Left lung (tissue), 10 donors: ENCODE results near the gene MED16. TPM values are rescaled to one million over a fixed set of nuclear protein-coding genes. Genes with fewer than 3 reads are reported as not detected.

Source experiments
- ATAC-seq: fragments of 200-7000 bp; cut with Tn5 transposase; one replicate; pipeline ENCODE4 v1.9.1; 2020; ENCODE audit warnings: moderate library complexity
- DNase-seq, 4 donors: peaks; one replicate each; pipeline ENCODE4 v3.0.0-alpha.2; 2013 to 2020
- H3K27ac ChIP-seq, 2 donors: fragments of 200-600 bp; sonication (generic) in 1 of 2; one replicate each; pipeline versions ENCODE4 v1.5.0 to v1.8.0; 2020 to 2021
- H3K27me3 ChIP-seq, 2 donors: fragments of 200-600 bp; sonication (generic) in 1 of 2; one replicate each; pipeline versions ENCODE4 v1.5.0 to v1.8.0; 2020 to 2021
- H3K36me3 ChIP-seq, 2 donors: fragments of 200-600 bp; sonication (generic) in 1 of 2; one replicate each; pipeline versions ENCODE4 v1.5.0 to v1.8.0; 2020 to 2021
- H3K4me1 ChIP-seq, 2 donors: fragments of 200-600 bp; one replicate each; pipeline ENCODE4 v1.8.0; 2021
- H3K4me3 ChIP-seq, 2 donors: fragments of 200-600 bp; sonication (generic) in 1 of 2; one replicate each; pipeline versions ENCODE4 v1.5.0 to v1.8.0; 2020 to 2021; ENCODE audit warnings: mild to moderate bottlenecking in 1 of 2
- H3K9me3 ChIP-seq, 2 donors: fragments of 200-600 bp; sonication (generic) in 1 of 2; one replicate each; pipeline versions ENCODE4 v1.5.0 to v1.8.0; 2020 to 2021
- CTCF ChIP-seq, 2 donors: fragments of 200-600 bp; sonication (generic) in 1 of 2; IDR thresholded peaks; one replicate each; pipeline versions ENCODE4 v1.5.0 to v1.8.0; 2021; ENCODE audit warnings: antibody characterized with exemption in 2 of 2
- intact Hi-C, 2 donors: fragments of 100-400 bp; cut with DNase I; formaldehyde crosslinking; loops; one replicate each; pipeline versions ENCODE4 v1.11.2 to v1.14.2; 2022
- polyA plus RNA-seq, 6 donors: library from polyadenylated mRNA; unstranded; fragments of 120-200 nt; gene quantifications; one replicate each; pipeline ENCODE4 v1.2.1, GENCODE V29; 2013; ENCODE audit not compliant: insufficient read length in 6 of 6
- total RNA-seq, 2 donors: library from RNA; stranded (reverse); fragmentation: NEBNext Ultra II Directional; extraction: Animal tissue kit (Norgen Biotek cat#: 25700); gene quantifications; one replicate each; pipeline ENCODE4 v1.2.1, GENCODE V29; 2021
- donor health status: DM: no; HTN: yes; CAD: no.
- donor health status: DM: no; HTN: no; CAD: no.

The MED16 gene
- total and polyA plus RNA-seq, 8 donors = 42.4 to 61.7 (median 53.0) TPM

GRCh38 chr19:885536-886224 is 7.3 kb downstream of the MED16 start:
- Histone ChIP-seq H3K27ac (no peak overlapping the region), H3K9me3 (no peaks in the 10 kb centered on the region), H3K4me1 (no peaks in the 10 kb centered on the region), H3K36me3 (peaks cover 0 to 96% of the 10 kb centered on the region in 2 donors), H3K4me3 (no peak overlapping the region), H3K27me3 (no peaks in the 10 kb centered on the region)
- DNase-seq (no peak), ATAC-seq (no peak)
- intact Hi-C loops = no loop called here
- no peak for TF ChIP-seq CTCF (IDR thresholded peaks at IDR 0.05)

DNA sequence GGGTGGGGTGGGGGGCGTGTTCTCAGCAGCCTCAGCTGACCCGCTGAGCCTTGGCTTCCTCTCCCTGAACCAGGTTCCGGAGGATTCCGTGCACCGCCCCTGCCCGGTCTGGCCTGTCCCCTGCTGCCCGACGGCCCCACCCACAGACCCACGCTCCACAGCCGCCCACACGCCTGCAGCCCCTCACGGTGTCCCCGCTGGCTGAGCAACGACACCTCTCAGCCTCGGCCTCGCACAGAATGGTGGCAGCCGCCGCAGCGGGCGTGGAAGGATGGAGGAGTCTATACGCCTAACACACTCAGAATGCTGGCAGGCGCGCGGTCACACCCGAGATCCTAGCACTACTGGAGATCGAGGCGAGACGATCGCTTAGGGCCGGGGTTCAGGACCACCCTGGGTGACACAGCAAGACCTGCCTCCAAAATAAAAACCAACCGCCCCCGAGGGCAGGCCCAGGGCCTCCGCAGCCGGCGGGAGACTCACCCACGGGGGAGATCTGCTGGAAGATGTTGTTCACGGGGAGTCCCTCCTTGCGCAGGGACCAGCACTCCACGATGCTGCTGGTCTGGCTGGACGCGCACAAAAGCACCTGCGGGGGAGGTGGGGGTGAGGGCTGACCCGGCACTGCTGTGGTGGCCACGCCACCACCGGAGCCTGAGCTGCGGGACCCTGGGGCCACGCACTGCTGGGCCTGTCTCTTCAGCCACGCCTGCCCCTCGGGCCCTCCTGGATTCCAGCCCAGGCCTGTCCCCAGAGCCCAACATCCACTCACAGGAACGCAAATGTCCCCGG is 8.4 kb downstream of the MED16 start:
- peaks cover 0 to 96% of the 10 kb centered on the region in 2 donors for H3K36me3 ChIP-seq
- ATAC-seq (no peak), DNase-seq (no peak)
- intact Hi-C loops = no loop called here
- TF ChIP-seq CTCF (IDR thresholded peaks at IDR 0.05) = no peak
- no peaks in the 10 kb centered on the region for H3K9me3 ChIP-seq
- H3K27me3 ChIP-seq = no peaks in the 10 kb centered on the region
- no peaks in the 10 kb centered on the region for H3K4me1 ChIP-seq
- H3K4me3 ChIP-seq = no peak overlapping the region
- no peak overlapping the region for H3K27ac ChIP-seq

DNA sequence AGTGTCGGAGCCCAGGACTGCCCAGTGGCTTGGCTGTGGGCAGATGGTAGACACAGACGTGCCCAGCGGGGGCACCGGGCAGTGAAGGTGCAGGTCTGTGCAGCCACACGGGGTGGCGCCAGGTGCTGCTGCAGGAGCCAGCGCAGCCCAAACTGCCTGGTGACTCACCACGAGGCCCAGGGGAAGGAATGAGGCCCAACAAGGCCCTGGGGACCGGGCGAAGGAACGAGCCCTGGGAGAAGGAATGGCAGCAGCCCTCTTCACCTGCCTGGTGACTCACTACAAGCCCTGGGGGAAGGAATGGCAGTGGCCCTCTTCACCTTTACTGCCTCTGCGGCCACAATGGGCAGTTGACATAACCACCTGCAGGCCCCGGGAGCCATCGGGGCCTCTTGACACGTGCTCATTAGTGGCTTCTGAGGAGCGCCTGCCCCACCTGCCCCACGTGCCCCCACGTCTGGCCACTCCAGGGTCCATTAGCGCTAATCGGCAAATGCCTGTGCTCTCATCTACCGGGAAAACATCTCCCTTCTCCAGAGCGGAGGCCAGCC is 9.3 kb downstream of the MED16 start:
- Histone ChIP-seq H3K27ac (no peak overlapping the region), H3K4me1 (no peaks in the 10 kb centered on the region), H3K36me3 (peaks cover 0 to 89% of the 10 kb centered on the region in 2 donors), H3K27me3 (no peaks in the 10 kb centered on the region), H3K9me3 (no peaks in the 10 kb centered on the region), H3K4me3 (no peak overlapping the region)
- no peak for TF ChIP-seq CTCF (IDR thresholded peaks at IDR 0.05)
- intact Hi-C loops = no loop called here
- peak in 1 of 4 donors; percentile 77 for DNase-seq
- ATAC-seq = peak; percentile 93

- ATAC-seq = no peak
- intact Hi-C loops = no loop called here
- Histone ChIP-seq H3K9me3 (no peaks in the 10 kb centered on the region), H3K4me1 (no peaks in the 10 kb centered on the region), H3K36me3 (peaks cover 0 to 81% of the 10 kb centered on the region in 2 donors), H3K4me3 (no peak overlapping the region), H3K27me3 (no peaks in the 10 kb centered on the region), H3K27ac (no peak overlapping the region)
- DNase-seq = no peak
- no peak for TF ChIP-seq CTCF (IDR thresholded peaks at IDR 0.05)
Measured at GRCh38 chr19:882871-883497, 10.0 kb downstream of the MED16 start.
